SW 1271 (cell line): ENCODE results near the gene OTOG.

Experiments used
- DNase-seq, 2 experiments: peaks; one replicate each; lab custom pipeline; 2025; lab: John Stamatoyannopoulos, UW

Gene OTOG

DNA sequence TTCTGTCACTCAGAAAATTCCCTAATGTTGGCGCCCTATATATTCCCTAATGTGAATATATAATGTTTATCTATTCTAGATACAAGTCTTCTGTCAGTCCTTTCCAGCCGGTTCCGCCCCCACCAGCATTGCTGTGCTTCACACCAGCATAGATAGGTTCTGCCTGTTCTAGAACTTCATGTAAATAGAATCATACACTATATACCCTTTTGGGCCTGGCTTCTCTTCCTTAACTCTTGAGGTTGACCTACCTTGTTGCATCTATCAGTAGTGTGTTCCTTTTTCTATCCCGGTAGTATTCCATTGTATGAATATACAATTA is 34.6 kb downstream of the OTOG start:
- DNase-seq, result no peak

DNA sequence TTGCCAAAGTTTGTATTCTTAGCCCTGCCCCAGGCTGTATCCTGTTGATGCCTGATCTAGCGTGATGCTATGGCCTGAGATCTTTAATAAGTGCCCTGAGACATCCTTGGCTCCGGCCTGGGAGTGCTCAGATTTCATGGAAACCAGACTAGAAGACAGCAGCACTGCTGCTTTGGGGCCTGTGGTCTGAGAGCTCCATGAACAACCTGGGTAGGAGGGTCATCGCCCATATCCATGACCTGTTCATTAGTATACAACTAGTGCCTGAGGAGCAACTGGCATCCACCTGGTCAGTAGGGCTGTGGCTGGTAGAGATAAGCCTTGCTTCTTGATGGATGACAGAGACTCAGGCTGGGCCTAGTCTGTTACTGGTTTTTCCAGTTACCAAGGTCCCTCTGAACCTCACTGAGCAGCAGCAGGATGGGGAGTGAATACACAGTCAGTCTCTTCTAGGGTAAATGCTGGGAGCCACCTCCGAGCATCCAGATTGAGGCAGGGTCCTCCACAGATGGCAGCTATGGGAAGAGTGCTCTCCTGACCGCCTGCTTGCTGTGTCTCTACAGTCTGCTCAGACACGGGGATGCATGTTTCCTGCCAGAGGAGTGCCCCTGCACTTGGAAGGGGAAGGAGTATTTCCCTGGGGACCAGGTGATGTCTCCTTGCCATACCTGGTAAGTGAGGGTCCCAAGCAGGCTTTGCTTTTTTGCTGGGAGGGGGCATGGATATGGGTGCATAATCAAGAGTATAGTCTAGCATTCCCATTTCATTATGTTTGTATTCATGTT is 39.0 kb downstream of the OTOG start:
- DNase-seq, result no peak

GRCh38 chr11:17588166-17588565 is 41.1 kb downstream of the OTOG start:
- DNase-seq, result no peak

- DNase-seq, result no peak
Measured at GRCh38 chr11:17588721-17589120, 41.7 kb downstream of the OTOG start.

DNA sequence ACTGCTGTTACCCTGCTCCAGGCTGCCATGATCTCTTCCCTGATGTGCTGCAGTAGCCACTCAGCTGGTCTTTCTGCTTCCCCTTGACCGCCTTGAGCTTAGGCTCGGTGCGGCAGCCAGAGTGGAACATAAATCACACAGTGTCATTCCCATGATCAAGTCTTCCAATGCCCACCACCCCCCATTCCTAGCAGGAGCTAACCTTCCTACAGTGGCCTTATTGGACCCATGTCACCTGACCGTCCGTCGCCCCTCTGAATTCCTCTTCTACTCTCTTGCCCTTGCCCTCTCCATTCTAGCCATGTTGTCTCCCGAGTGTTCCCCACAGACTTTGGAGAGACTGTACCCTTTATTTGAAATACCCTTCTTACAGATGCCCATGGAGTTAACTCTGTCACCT is 43.4 kb downstream of the OTOG start:
- no peak for DNase-seq

DNA sequence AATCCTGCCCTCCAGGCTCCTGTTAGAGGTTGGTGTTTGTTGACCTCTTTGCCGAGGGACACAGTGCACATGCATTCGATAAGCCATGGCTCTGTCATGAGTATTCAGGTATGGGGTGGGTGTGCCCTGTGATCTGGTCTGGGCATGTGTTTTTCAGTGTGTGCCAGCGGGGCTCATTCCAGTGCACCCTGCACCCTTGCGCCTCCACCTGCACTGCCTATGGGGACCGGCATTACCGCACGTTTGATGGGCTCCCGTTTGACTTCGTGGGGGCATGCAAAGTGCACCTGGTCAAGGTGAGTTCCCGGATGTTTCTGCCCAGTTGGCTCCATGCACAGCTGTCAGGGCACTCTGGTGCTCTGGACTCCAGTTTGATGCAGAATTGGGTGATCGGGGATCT is 44.2 kb downstream of the OTOG start:
- DNase-seq, result no peak

GRCh38 chr11:17593466-17594245 is 46.6 kb downstream of the OTOG start:
- DNase-seq, result no peak

GRCh38 chr11:17594686-17595192 is 47.7 kb downstream of the OTOG start:
- DNase-seq, result no peak

- DNase-seq, result no peak
Measured at GRCh38 chr11:17595526-17596309, 48.7 kb downstream of the OTOG start.

DNA sequence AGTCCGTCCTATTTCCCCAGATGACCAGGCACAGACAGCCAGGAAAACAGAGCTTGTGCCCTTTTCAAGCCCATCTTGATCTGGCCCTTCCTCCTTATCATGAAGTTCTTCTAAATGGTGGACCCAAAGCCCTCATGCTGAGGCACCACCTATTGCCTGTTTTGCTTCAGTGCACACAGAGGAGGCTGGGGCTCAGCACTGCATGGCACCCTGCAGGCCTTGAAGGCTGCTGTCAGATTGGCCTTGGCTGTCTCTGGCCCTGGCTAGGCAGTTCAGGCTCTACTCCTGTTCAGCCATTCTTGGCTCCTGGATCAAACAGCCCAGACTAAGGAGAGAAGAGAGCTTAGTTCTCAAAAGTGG is 49.2 kb downstream of the OTOG start:
- DNase-seq, result no peak

GRCh38 chr11:17596711-17597110 is 49.7 kb downstream of the OTOG start:
- DNase-seq, result no peak

- DNase-seq, result no peak
Measured at GRCh38 chr11:17597770-17598169, 50.7 kb downstream of the OTOG start.

DNA sequence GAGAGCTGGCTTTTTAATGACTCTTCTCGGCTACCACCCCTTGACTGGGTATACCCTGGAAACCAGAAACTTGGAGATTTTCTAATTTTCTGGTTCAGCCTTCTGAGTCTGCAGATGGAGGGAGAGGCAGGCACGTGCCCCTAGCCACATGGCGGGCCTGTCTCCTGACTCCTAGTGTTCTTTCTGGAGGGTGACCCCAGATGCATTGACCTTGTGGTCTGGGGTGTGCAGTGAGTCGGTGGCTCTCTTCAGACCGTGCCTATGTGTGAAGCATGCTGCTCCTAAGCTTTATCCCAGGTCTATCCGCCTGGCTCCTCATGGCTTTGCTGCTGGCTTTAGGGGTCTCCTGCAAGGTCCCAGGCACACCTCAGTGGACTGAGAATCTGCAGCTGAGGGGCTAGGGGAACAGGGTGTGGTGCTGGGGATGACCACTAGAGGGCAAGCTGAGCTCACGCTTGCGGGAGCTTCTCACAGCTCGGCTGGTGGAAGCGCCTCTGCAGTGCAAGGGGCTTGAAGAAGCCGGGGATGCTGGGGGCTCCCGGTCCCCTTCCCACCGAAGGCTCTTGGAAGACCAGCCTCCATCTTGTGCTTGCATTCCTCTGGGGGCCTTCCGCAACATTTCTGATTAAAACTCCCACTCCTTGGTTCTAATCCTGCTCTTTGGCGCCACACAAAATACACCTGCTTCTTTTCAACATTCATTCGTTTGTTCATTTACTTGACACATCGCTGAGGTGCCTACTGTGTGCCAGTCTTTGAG is 51.8 kb downstream of the OTOG start:
- DNase-seq, result peak; percentile 11 to 22

DNA sequence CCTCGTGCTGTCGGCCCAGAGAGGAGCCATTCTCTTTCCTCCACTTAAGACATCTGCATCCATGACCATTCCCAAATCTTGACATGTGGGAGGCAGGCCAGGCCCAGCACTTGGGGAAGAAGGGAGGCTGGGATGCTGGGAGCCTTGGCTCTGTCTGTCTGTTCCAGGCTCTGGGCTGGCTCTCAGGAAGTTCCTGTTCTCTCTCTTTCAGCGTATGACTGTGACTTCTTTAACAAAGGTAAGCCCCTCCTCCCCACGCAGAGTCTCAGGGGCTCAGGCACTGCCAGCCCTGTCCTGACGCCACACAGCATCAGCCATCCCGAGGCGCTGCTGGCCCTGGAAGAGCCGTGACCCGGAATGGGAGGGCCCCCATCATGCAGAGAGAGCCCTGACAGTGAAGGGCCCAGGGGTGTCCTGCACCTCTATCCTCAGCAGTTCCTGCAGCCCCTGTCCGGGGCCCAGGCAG is 52.4 kb downstream of the OTOG start:
- DNase-seq, result no peak

DNA sequence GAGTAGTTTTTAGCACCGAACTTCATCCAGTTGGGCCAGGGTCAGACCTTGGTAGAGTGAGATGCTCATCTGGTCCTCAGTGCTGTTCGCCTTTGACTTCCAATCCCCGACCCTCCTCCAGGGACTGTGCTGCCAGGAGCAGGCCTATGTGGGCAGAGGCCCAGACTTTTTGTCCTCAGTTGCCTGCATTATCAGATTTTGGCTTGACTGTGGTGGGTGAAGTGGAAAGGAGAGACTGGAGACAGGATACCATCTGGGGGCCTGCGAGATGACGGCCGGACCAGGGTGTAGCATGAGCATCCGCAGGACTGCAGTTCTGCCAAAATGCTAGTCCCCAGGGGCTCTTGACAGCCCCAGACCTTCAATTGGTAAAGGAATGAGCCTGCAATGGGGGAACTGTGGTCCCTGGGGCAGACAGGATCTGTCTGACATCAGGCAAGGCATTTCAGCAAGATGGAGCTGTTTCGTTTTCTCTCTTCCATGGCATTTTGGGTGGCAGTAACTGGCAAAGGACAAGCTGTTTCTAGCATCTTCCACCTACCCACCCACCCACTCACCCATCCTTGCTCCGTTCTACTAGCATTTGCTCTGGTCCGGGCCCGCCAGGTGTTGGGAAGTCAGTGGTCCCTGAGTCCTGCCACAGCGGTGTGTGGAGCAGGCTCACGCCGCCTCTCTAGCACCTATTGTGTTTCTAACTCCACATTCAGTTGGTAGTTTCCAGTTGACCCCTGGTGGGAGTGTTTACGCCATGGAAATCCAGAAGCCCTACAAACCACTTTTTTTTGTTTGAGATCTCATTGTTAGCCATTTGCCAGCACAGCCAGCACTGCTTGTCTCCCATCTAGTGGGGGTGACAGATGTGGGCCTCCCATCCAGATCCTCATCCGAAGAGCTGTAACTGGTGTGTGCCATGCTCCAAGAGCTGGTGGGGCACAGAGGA is 53.5 kb downstream of the OTOG start:
- no peak for DNase-seq

GRCh38 chr11:17601256-17601671 is 54.2 kb downstream of the OTOG start:
- no peak for DNase-seq

DNA sequence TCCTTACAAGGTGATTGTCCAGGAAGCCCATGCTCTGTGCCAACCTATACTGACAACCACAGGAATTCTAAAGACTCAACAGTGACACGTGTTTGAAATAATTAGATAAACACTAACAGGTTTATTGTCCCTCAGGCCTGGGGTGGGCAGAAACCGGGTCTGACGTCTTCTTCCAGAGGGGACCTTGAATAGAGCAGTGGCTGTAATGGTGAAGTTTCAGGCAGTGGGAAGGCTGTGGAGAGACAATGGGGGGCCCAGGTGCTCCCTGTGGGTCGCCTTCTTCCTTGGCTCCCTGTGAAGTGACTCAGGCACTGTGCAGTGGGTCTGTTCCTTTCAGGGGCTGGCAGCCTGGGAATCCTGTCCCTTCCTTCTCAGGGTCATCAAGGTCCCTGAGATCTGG is 54.6 kb downstream of the OTOG start:
- no peak for DNase-seq

DNA sequence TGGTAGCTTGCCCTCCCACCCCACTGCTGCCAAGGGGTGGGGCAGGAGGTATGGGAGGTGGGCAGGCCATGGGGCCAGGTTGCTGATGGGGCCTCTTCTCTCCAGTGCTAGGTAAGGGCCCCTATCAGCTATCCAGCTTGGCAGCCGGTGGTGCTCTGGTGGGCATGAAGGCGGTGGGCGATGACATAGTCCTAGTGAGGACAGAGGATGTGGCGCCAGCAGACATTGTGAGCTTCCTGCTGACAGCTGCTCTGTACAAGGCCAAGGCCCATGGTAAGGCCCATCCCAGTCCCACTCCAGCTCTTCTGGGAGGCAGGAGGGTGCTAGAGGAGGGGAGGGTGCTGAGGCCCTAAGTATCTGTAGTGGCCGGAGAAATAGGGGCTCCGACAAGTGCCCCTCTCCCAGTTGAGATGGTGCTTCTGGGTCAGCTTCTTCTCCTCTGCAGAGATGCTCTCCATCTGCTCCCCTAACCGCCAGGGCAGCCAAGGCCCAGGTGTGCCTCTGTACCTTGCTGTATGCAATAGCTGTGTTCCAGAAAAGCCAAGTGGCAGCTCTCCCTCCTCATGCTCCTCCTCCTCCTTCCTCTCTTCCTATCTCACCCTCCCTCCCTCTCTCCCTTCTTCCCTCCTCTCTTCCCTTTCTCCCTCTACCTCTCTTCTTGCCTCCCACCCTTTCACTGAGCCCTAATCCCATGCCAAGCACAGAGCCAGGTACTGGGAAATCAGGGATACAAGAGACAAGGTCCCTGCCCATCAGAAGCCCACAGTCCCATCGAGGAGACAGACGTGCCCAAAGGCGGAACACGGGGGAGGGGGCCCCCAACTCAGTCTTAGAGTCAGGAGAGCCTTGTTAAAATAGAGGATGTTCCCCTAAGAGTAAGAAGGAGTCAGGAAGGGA is 55.3 kb downstream of the OTOG start:
- DNase-seq, result no peak

GRCh38 chr11:17603056-17603825 is 56.2 kb downstream of the OTOG start:
- no peak for DNase-seq
